OCI-LY1 (cell line): ENCODE results near the gene BMPER.

Source experiments
- H2AFZ ChIP-seq: fragments of 200-600 bp; sonication (generic), shearing (Covaris generic); 2 replicates; pipeline ENCODE4 v1.6.0; 2014; ENCODE audit warnings: antibody characterized with exemption, mild to moderate bottlenecking, low read length
- H3F3A ChIP-seq: fragments of 200-600 bp; sonication (generic), shearing (Covaris generic); 2 replicates; pipeline ENCODE4 v1.6.0; 2014; ENCODE audit warnings: mild to moderate bottlenecking, antibody characterized with exemption, low read length, moderate library complexity; ENCODE audit not compliant: insufficient read depth
- H3K27ac ChIP-seq: fragments of 200-600 bp; sonication (generic); 2 replicates; pipeline ENCODE4 v1.5.1; 2014; ENCODE audit warnings: low read length, mixed run types, mild to moderate bottlenecking, low read depth; ENCODE audit not compliant: poor library complexity, severe bottlenecking
- H3K27me3 ChIP-seq: fragments of 200-600 bp; sonication (generic); 2 replicates; pipeline ENCODE4 v1.6.0; 2014; ENCODE audit warnings: antibody characterized with exemption, mild to moderate bottlenecking, low read length, moderate library complexity; ENCODE audit not compliant: insufficient read depth
- H3K36me3 ChIP-seq: fragments of 200-600 bp; sonication (generic); 2 replicates; pipeline ENCODE4 v1.6.1; 2014; ENCODE audit warnings: mild to moderate bottlenecking, antibody characterized with exemption, low read length, moderate library complexity, mixed read lengths; ENCODE audit not compliant: insufficient read depth
- H3K4me1 ChIP-seq: fragments of 200-600 bp; sonication (generic); 2 replicates; pipeline ENCODE4 v1.5.1; 2014; ENCODE audit warnings: mild to moderate bottlenecking, low read length, moderate library complexity; ENCODE audit not compliant: insufficient read depth, severe bottlenecking
- H3K4me2 ChIP-seq: fragments of 200-600 bp; sonication (generic), shearing (Covaris generic); 2 replicates; pipeline ENCODE4 v1.6.1; 2014; ENCODE audit warnings: low read length
- H3K4me3 ChIP-seq: fragments of 200-600 bp; sonication (generic); 2 replicates; pipeline ENCODE4 v1.5.1; 2014; ENCODE audit warnings: low read length, low read depth, mild to moderate bottlenecking, mixed read lengths; ENCODE audit not compliant: poor library complexity, severe bottlenecking
- H3K79me2 ChIP-seq: fragments of 200-600 bp; shearing (Covaris generic); 2 replicates; pipeline ENCODE4 v1.6.1; 2016; ENCODE audit warnings: mixed run types, low read length, mixed read lengths; ENCODE audit not compliant: insufficient read depth
- H3K9ac ChIP-seq: fragments of 200-600 bp; sonication (generic), shearing (Covaris generic); 2 replicates; pipeline ENCODE4 v1.6.1; 2014; ENCODE audit warnings: mild to moderate bottlenecking, low read length, mixed read lengths
- H3K9me2 ChIP-seq: fragments of 200-600 bp; sonication (generic), shearing (Covaris generic); 2 replicates; pipeline ENCODE4 v1.6.1; 2014; ENCODE audit warnings: low read depth, mild to moderate bottlenecking, low read length, mixed read lengths
- H3K9me3 ChIP-seq: fragments of 200-600 bp; shearing (Covaris generic); 2 replicates; pipeline ENCODE4 v1.6.1; 2014; ENCODE audit warnings: low read length, mixed read lengths
- H4K20me1 ChIP-seq: fragments of 200-600 bp; sonication (generic), shearing (Covaris generic); 2 replicates; pipeline ENCODE4 v1.6.0; 2016; ENCODE audit warnings: mild to moderate bottlenecking, low read length; ENCODE audit not compliant: insufficient read depth
- EZH2 ChIP-seq: fragments of 200-600 bp; sonication (generic), shearing (Covaris generic); IDR thresholded peaks from 2 replicates; pipeline ENCODE4 v1.8.0; 2017; ENCODE audit warnings: borderline replicate concordance, mixed run types, mild to moderate bottlenecking, antibody characterized with exemption, low read length, moderate library complexity, mixed read lengths
- TF ChIP-seq, protein P1 (sequence below): fragments of 200-600 bp; sonication (generic), shearing (Covaris generic); IDR thresholded peaks from 2 replicates; pipeline ENCODE4 v1.5.1; 2017; ENCODE audit warnings: mild to moderate bottlenecking, antibody characterized with exemption, low read length, moderate library complexity, mixed read lengths

Gene BMPER

GRCh38 chr7:33950047-33950714 is 44.8 kb downstream of the BMPER start:
- no peaks in the 10 kb centered on the region for H3K79me2 ChIP-seq
- H3K4me1 ChIP-seq: no peaks in the 10 kb centered on the region
- no peaks in the 10 kb centered on the region for H4K20me1 ChIP-seq
- no peaks in the 10 kb centered on the region for H3K36me3 ChIP-seq
- no peak overlapping the region for H2AFZ ChIP-seq
- no peak overlapping the region for H3K4me2 ChIP-seq
- no peaks in the 10 kb centered on the region for H3K27me3 ChIP-seq
- no peaks in the 10 kb centered on the region for H3F3A ChIP-seq
- no peaks in the 10 kb centered on the region for H3K9me2 ChIP-seq
- no peak overlapping the region for H3K27ac ChIP-seq
- TF ChIP-seq, protein P1, sequence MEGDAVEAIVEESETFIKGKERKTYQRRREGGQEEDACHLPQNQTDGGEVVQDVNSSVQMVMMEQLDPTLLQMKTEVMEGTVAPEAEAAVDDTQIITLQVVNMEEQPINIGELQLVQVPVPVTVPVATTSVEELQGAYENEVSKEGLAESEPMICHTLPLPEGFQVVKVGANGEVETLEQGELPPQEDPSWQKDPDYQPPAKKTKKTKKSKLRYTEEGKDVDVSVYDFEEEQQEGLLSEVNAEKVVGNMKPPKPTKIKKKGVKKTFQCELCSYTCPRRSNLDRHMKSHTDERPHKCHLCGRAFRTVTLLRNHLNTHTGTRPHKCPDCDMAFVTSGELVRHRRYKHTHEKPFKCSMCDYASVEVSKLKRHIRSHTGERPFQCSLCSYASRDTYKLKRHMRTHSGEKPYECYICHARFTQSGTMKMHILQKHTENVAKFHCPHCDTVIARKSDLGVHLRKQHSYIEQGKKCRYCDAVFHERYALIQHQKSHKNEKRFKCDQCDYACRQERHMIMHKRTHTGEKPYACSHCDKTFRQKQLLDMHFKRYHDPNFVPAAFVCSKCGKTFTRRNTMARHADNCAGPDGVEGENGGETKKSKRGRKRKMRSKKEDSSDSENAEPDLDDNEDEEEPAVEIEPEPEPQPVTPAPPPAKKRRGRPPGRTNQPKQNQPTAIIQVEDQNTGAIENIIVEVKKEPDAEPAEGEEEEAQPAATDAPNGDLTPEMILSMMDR: no peak
- TF ChIP-seq EZH2: no peak
- H3K9ac ChIP-seq: no peak overlapping the region
- no peaks in the 10 kb centered on the region for H3K9me3 ChIP-seq
- no peak overlapping the region for H3K4me3 ChIP-seq

GRCh38 chr7:33952824-33953223 is 47.5 kb downstream of the BMPER start:
- H3K27ac ChIP-seq: no peak overlapping the region
- H2AFZ ChIP-seq: no peak overlapping the region
- no peak for TF ChIP-seq EZH2
- TF ChIP-seq, protein P1: no peak
- H3K4me1 ChIP-seq: no peaks in the 10 kb centered on the region
- H3K9ac ChIP-seq: no peak overlapping the region
- H3K79me2 ChIP-seq: no peaks in the 10 kb centered on the region
- H4K20me1 ChIP-seq: no peaks in the 10 kb centered on the region
- no peaks in the 10 kb centered on the region for H3K9me3 ChIP-seq
- H3K36me3 ChIP-seq: no peaks in the 10 kb centered on the region
- H3K4me2 ChIP-seq: no peak overlapping the region
- H3K4me3 ChIP-seq: no peak overlapping the region
- H3K27me3 ChIP-seq: no peaks in the 10 kb centered on the region
- H3K9me2 ChIP-seq: no peaks in the 10 kb centered on the region
- no peaks in the 10 kb centered on the region for H3F3A ChIP-seq

DNA sequence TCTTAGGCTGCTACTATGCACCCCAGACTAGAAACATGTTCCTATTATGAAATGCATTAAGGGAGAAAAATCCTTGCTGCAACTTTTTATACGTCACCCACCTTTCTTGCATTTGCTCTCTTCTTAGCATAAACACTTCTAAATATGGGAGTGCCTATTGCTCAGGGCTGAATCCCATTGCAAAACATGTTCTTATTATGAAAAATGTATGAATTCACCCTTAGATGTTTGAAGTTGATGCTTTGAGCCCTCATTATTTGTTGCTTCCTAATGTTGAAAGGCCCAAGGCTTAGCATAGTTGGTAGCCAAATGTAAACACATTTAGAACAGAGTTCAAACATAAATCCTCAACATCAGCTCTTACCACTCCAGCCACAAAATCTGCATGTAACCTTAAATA is 52.8 kb downstream of the BMPER start:
- Histone ChIP-seq H3K27me3 (no peaks in the 10 kb centered on the region), H3K4me3 (no peak overlapping the region), H3K79me2 (no peaks in the 10 kb centered on the region), H3F3A (no peaks in the 10 kb centered on the region), H2AFZ (no peak overlapping the region), H3K9me3 (no peaks in the 10 kb centered on the region), H3K4me2 (no peak overlapping the region), H4K20me1 (no peaks in the 10 kb centered on the region), H3K9me2 (no peaks in the 10 kb centered on the region), H3K9ac (no peak overlapping the region), H3K36me3 (no peaks in the 10 kb centered on the region), H3K4me1 (no peaks in the 10 kb centered on the region), H3K27ac (no peak overlapping the region)
- TF ChIP-seq EZH2: no peak
- TF ChIP-seq, protein P1: no peak
